ENCODE results near the gene UNC5C. TPM values are rescaled to one million over a fixed set of nuclear protein-coding genes. Genes with fewer than 3 reads are reported as not detected.

Gene UNC5C
- total and polyA plus RNA-seq, 2 donors (not counting 1 experiment from before 2014, with no cell fraction given), result 2.0 to 11.6 TPM

DNA sequence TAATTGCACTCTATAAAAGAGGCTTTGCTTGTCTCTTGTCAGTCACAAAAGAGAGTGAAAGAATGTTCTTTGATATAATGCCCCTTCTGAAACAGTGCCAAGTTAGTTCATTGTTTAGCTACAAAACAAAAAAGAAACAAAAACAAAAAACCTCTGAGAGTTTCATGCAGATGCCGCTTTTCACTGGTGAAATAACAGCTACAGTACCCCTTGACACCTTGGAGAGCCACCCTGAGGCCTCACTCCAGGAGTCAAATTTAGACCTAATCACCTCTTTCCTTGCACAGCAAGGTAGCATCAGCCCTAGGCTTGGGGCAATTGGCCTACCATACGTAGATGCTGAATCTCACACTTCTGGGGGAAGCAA is 185.2 kb downstream of the UNC5C start:
- TF ChIP-seq, protein P1, sequence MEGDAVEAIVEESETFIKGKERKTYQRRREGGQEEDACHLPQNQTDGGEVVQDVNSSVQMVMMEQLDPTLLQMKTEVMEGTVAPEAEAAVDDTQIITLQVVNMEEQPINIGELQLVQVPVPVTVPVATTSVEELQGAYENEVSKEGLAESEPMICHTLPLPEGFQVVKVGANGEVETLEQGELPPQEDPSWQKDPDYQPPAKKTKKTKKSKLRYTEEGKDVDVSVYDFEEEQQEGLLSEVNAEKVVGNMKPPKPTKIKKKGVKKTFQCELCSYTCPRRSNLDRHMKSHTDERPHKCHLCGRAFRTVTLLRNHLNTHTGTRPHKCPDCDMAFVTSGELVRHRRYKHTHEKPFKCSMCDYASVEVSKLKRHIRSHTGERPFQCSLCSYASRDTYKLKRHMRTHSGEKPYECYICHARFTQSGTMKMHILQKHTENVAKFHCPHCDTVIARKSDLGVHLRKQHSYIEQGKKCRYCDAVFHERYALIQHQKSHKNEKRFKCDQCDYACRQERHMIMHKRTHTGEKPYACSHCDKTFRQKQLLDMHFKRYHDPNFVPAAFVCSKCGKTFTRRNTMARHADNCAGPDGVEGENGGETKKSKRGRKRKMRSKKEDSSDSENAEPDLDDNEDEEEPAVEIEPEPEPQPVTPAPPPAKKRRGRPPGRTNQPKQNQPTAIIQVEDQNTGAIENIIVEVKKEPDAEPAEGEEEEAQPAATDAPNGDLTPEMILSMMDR (conservative IDR thresholded peaks at IDR 0.05 in 1 of 2, IDR thresholded peaks at IDR 0.05 in 1 of 2; ENCODE audit: low read depth in 1 of 2, low read length in 2 of 2), result no peak
- no peak for TF ChIP-seq EZH2 (IDR thresholded peaks at IDR 0.05; ENCODE audit: low read length, missing control alignments)
- Histone ChIP-seq H4K20me1 (ENCODE audit: control insufficient read depth, extremely low read depth, insufficient read depth, low read length) (no peaks in the 10 kb centered on the region), H3K9ac (ENCODE audit: insufficient read depth, low read length) (no peak overlapping the region), H3K27me3 (ENCODE audit: control insufficient read depth, insufficient read depth, low read length) (no peaks in the 10 kb centered on the region), H3K9me3 (ENCODE audit: control insufficient read depth, insufficient read depth, low read depth, low read length) (no peaks in the 10 kb centered on the region), H3K36me3 (ENCODE audit: control insufficient read depth, insufficient read depth, low read length) (no peaks in the 10 kb centered on the region), H3K4me3 (replicated peaks in 1 of 4; ENCODE audit: control extremely low read depth in 1 of 4, insufficient read depth in 1 of 4, low read depth in 3 of 4, low read length in 4 of 4) (no peak overlapping the region), H3K27ac (ENCODE audit: insufficient read depth, low read length) (no peak overlapping the region), H3K4me1 (ENCODE audit: control insufficient read depth, extremely low read depth, insufficient read depth, low read length) (no peaks in the 10 kb centered on the region), H3K79me2 (ENCODE audit: control insufficient read depth, insufficient read depth, low read length) (no peaks in the 10 kb centered on the region), H2AFZ (ENCODE audit: low read length) (no peak overlapping the region), H3K4me2 (ENCODE audit: extremely low read depth, insufficient read depth, low read length) (no peak overlapping the region)
- DNase-seq (ENCODE audit: low read depth in 2 of 2), result no peak

DNA sequence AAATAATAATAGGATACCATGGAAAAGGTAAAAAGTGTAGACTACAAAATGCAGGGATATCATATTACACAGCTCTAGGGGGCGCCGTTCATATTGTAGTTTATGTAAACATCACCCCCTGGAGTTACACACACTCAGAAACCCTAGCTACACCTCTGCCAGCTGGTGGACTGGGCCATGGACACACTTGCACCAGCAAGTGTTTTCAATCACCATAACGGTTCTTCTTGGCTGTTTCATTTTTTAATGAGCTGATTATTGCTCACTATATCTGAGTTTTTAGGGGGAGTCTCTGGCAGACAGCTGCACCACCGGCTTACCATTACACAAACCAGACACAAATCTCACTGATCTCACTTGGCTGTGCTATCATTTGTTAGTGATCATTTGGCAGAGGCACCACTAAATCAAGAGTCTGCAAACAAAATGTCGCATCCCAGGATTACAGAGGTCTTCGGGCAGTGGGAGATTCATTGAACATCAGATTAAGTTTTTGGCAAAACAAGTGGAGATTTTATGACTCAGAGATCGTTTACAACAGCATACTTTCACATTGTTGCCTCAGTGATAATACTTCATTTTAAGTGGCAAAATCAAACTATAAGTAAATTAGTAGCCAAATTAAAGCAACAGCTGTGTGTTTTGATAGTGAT is 185.7 kb downstream of the UNC5C start:
- peak; percentile 30 to 43 for DNase-seq (ENCODE audit: low read depth in 2 of 2)
- H2AFZ ChIP-seq (ENCODE audit: low read length), result no peak overlapping the region
- H3K9ac ChIP-seq (ENCODE audit: insufficient read depth, low read length), result no peak overlapping the region

DNA sequence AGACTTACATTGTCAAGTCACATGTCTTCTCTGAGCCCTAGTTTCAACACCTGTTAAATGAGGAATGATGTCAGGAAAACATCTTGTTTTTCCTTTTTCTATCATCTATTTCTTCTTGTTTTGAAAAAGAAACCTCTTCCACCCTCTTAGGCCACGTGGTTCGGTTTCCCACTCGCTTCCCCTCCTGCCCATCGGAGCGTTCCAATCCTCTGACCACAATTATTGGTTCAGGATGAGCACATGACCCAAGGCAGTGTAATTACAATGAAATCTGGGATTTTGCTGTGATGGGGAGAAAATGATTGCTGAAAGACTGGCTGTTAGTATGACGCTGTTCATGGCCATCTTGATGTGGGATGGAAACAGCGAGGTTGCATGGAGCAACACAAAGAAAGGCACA is 186.7 kb downstream of the UNC5C start:
- H3K4me2 ChIP-seq (ENCODE audit: extremely low read depth, insufficient read depth, low read length), result no peak overlapping the region
- DNase-seq (ENCODE audit: low read depth in 2 of 2), result no peak
- H3K4me3 ChIP-seq (replicated peaks in 1 of 4; ENCODE audit: control extremely low read depth in 1 of 4, insufficient read depth in 1 of 4, low read depth in 3 of 4, low read length in 4 of 4), result no peak overlapping the region
- H3K9ac ChIP-seq (ENCODE audit: insufficient read depth, low read length), result no peak overlapping the region
- H3K79me2 ChIP-seq (ENCODE audit: control insufficient read depth, insufficient read depth, low read length), result no peaks in the 10 kb centered on the region
- no peak overlapping the region for H2AFZ ChIP-seq (ENCODE audit: low read length)
- H4K20me1 ChIP-seq (ENCODE audit: control insufficient read depth, extremely low read depth, insufficient read depth, low read length), result no peaks in the 10 kb centered on the region
- H3K27me3 ChIP-seq (ENCODE audit: control insufficient read depth, insufficient read depth, low read length), result no peaks in the 10 kb centered on the region
- no peaks in the 10 kb centered on the region for H3K9me3 ChIP-seq (ENCODE audit: control insufficient read depth, insufficient read depth, low read depth, low read length)
- no peaks in the 10 kb centered on the region for H3K4me1 ChIP-seq (ENCODE audit: control insufficient read depth, extremely low read depth, insufficient read depth, low read length)
- TF ChIP-seq, protein P1 (conservative IDR thresholded peaks at IDR 0.05 in 1 of 2, IDR thresholded peaks at IDR 0.05 in 1 of 2; ENCODE audit: low read depth in 1 of 2, low read length in 2 of 2), result no peak
- TF ChIP-seq EZH2 (IDR thresholded peaks at IDR 0.05; ENCODE audit: low read length, missing control alignments), result no peak
- no peaks in the 10 kb centered on the region for H3K36me3 ChIP-seq (ENCODE audit: control insufficient read depth, insufficient read depth, low read length)
- H3K27ac ChIP-seq (ENCODE audit: insufficient read depth, low read length), result no peak overlapping the region

More for the DNA sequence above, 185.7 kb downstream of the UNC5C start:
- Histone ChIP-seq H3K4me2 (ENCODE audit: extremely low read depth, insufficient read depth, low read length) (peak overlapping the region; percentile 32), H3K27ac (ENCODE audit: insufficient read depth, low read length) (no peak overlapping the region), H4K20me1 (ENCODE audit: control insufficient read depth, extremely low read depth, insufficient read depth, low read length) (no peaks in the 10 kb centered on the region), H3K36me3 (ENCODE audit: control insufficient read depth, insufficient read depth, low read length) (no peaks in the 10 kb centered on the region), H3K4me3 (replicated peaks in 1 of 4; ENCODE audit: control extremely low read depth in 1 of 4, insufficient read depth in 1 of 4, low read depth in 3 of 4, low read length in 4 of 4) (peak overlapping the region in 1 of 4 experiments; percentile 17), H3K27me3 (ENCODE audit: control insufficient read depth, insufficient read depth, low read length) (no peaks in the 10 kb centered on the region), H3K79me2 (ENCODE audit: control insufficient read depth, insufficient read depth, low read length) (no peaks in the 10 kb centered on the region), H3K9me3 (ENCODE audit: control insufficient read depth, insufficient read depth, low read depth, low read length) (no peaks in the 10 kb centered on the region), H3K4me1 (ENCODE audit: control insufficient read depth, extremely low read depth, insufficient read depth, low read length) (no peaks in the 10 kb centered on the region)
- no peak for TF ChIP-seq EZH2 (IDR thresholded peaks at IDR 0.05; ENCODE audit: low read length, missing control alignments)
- TF ChIP-seq, protein P1 (conservative IDR thresholded peaks at IDR 0.05 in 1 of 2, IDR thresholded peaks at IDR 0.05 in 1 of 2; ENCODE audit: low read depth in 1 of 2, low read length in 2 of 2), result peak in 1 of 2 donors; percentile 17

Data from fibroblast of lung (primary cell).